HG03135 (cell line): Measurements from ENCODE around the gene TNRC6C.
"Not testable (repeated sequence)": the region's sequence is repeated elsewhere in the genome, so short reads cannot be mapped to it uniquely, and the experiment has no call there.

Experiments used
- ATAC-seq: cut with Tn5 transposase; IDR thresholded peaks from one replicate; pipeline ENCODE4 v1.9.1; 2021; ENCODE audit warnings: mild to moderate bottlenecking, moderate library complexity; ENCODE audit not compliant: unreplicated experiment

The TNRC6C gene

GRCh38 chr17:78072961-78073360 lies 114.5 kb downstream of the TNRC6C start:
- ATAC-seq: no peak

GRCh38 chr17:78075011-78075410 lies 116.5 kb downstream of the TNRC6C start:
- ATAC-seq: no peak

- no peak for ATAC-seq
These were observed 117.0 kb downstream of the TNRC6C start for GRCh38 chr17:78075545-78075944.

- ATAC-seq: no peak
These were observed 120.8 kb downstream of the TNRC6C start for GRCh38 chr17:78079253-78079652.

- ATAC-seq: no peak
These were observed 123.0 kb downstream of the TNRC6C start for GRCh38 chr17:78081551-78081950.

- ATAC-seq: not testable (repeated sequence)
These were observed 123.9 kb downstream of the TNRC6C start for GRCh38 chr17:78082355-78082872.

GRCh38 chr17:78082988-78083387 lies 124.5 kb downstream of the TNRC6C start:
- no peak for ATAC-seq

- no peak for ATAC-seq
These were observed 128.2 kb downstream of the TNRC6C start for GRCh38 chr17:78086740-78087139.

GRCh38 chr17:78088529-78088928 lies 130.0 kb downstream of the TNRC6C start:
- ATAC-seq: no peak

GRCh38 chr17:78089576-78090281 lies 131.2 kb downstream of the TNRC6C start:
- no peak for ATAC-seq

- ATAC-seq: no peak
These were observed 134.4 kb downstream of the TNRC6C start for GRCh38 chr17:78092794-78093324.

GRCh38 chr17:78095035-78095434 lies 136.5 kb downstream of the TNRC6C start:
- ATAC-seq: no peak

- ATAC-seq: no peak
These were observed 137.6 kb downstream of the TNRC6C start for GRCh38 chr17:78096093-78096492.

GRCh38 chr17:78101112-78101511 lies 142.6 kb downstream of the TNRC6C start:
- ATAC-seq: no peak

GRCh38 chr17:78101542-78101941 lies 143.0 kb downstream of the TNRC6C start:
- no peak for ATAC-seq

GRCh38 chr17:78103311-78103710 lies 144.8 kb downstream of the TNRC6C start:
- ATAC-seq: no peak

- no peak for ATAC-seq
These were observed 146.0 kb downstream of the TNRC6C start for GRCh38 chr17:78104540-78104941.

GRCh38 chr17:78105101-78105500 lies 146.6 kb downstream of the TNRC6C start:
- no peak for ATAC-seq

GRCh38 chr17:78105551-78105950 lies 147.0 kb downstream of the TNRC6C start:
- ATAC-seq: no peak

GRCh38 chr17:78106211-78106610 lies 147.7 kb downstream of the TNRC6C start:
- ATAC-seq: no peak

- no peak for ATAC-seq
These were observed 149.0 kb downstream of the TNRC6C start for GRCh38 chr17:78107457-78107856.

GRCh38 chr17:78107976-78108725 lies 149.6 kb downstream of the TNRC6C start:
- no peak for ATAC-seq
